SK-N-MC (cell line): ENCODE data around the gene SMAP1.
A peak's percentile ranks its signal among the peaks of the same experiment; 100 is the strongest.
"Not testable (repeated sequence)": the region's sequence is repeated elsewhere in the genome, so short reads cannot be mapped to it uniquely, and the experiment has no call there.

ENCODE experiments used
- DNase-seq: peaks from one replicate; pipeline ENCODE4 v3.0.0-alpha.2; 2011; ENCODE audit warnings: low read depth, low spot score
- H3K27ac ChIP-seq: fragments of 200-600 bp; sonication (generic); 2 replicates; pipeline ENCODE4 v1.5.1; 2016; ENCODE audit warnings: mixed run types
- H3K36me3 ChIP-seq: fragments of 200-600 bp; sonication (generic); 2 replicates; pipeline ENCODE4 v1.6.1; 2017; ENCODE audit warnings: antibody characterized with exemption, low read length, mixed read lengths; ENCODE audit not compliant: insufficient read depth
- H3K4me3 ChIP-seq: fragments of 200-600 bp; sonication (generic); 2 replicates; pipeline ENCODE4 v1.5.1; 2016
- H3K9ac ChIP-seq: fragments of 200-600 bp; sonication (generic); 2 replicates; pipeline ENCODE4 v1.8.0; 2017; ENCODE audit warnings: mixed run types, mixed read lengths; ENCODE audit not compliant: insufficient read length
- H3K9me3 ChIP-seq: fragments of 200-600 bp; sonication (generic); 2 replicates; pipeline ENCODE4 v1.6.1; 2017; ENCODE audit warnings: low read depth, mild to moderate bottlenecking, antibody characterized with exemption, low read length, moderate library complexity, mixed read lengths
- EZH2 ChIP-seq: fragments of 200-600 bp; sonication (generic); IDR thresholded peaks from one replicate; pipeline ENCODE4 v1.6.1; 2017; ENCODE audit warnings: antibody characterized with exemption
- FOXP2 ChIP-seq: optimal IDR thresholded peaks from 2 replicates; pipeline ENCODE3; 2011; ENCODE audit warnings: mild to moderate bottlenecking, moderate library complexity; ENCODE audit not compliant: insufficient read depth; ENCODE audit errors: extremely low read length, control extremely low read depth
- POLR2AphosphoS5 ChIP-seq: IDR thresholded peaks from 2 replicates; pipeline ENCODE4 v1.6.1; 2012; ENCODE audit warnings: mild to moderate bottlenecking, low read depth, low read length, borderline replicate concordance

The SMAP1 gene

DNA sequence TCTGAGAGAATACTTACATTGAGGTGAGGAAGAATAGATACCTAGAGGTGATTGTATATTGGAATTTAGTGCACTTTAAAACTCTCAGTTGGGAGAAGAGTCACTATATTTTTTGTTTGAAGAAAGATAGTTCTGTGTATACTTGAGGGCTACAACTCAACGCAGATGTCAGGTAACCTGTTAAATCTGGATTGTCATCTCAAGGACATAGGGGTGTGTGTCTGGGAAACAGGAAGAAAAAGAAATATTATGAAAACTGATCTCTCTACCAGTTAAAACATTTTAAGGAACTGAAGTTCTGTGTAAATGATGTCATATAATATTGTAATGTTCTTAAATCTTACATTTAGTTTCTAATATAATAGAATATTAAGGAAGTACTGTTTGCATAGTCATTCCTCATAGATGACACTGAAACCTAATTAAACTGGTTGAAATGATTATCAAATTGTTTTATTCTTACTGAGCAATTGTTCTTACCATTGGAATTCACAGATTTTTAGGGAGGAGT, 86.2 kb downstream of the SMAP1 start:
- TF ChIP-seq POLR2AphosphoS5, result no peak
- TF ChIP-seq FOXP2, result no peak
- TF ChIP-seq EZH2, result no peak
- Histone ChIP-seq H3K27ac (no peak overlapping the region), H3K9me3 (no peaks in the 10 kb centered on the region), H3K36me3 (peaks cover 6% of the 10 kb centered on the region), H3K9ac (no peak overlapping the region), H3K4me3 (no peak overlapping the region)
- no peak for DNase-seq

- Histone ChIP-seq H3K36me3 (peaks cover 6% of the 10 kb centered on the region), H3K9ac (no peak overlapping the region), H3K9me3 (no peaks in the 10 kb centered on the region), H3K4me3 (no peak overlapping the region), H3K27ac (no peak overlapping the region)
- TF ChIP-seq POLR2AphosphoS5 (no peak), EZH2 (no peak)
- DNase-seq, result no peak
These were observed 91.2 kb downstream of the SMAP1 start for GRCh38 chr6:70758883-70759282.

DNA sequence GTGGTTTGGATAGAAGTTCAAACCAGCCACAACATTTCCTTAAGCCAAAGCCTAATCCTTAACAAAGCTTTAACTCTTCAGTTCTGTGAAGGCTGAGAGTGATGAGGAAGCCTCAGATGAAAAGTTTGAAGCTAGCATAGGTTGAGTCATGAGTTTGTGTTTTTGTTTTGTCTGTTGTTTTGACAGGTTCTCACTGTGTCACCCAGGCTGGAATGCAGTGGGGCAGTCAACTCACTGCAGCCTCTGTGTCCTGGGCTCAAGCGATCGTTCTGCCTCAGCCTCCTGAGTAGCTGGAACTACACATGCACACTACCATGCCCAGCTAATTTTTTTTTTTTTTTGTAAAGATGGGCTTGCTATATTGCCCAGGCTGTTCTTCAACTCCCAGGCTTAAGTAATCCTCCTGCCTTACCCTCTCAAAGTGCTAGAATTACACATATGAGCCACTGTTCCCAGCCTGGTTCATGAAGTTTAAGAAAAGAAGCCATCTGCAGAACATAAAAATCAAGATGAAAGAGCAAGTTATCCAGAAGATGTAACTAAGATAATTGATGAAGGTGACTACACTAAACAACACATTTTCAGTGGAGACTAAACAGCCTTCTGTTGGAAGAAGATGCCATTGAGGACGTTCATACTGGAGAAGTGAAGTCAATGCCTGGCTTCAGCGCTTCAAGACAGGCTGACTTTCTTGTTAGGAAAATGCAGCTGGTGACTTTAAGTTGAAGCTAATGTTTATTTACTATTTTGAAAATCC, 96.2 kb downstream of the SMAP1 start:
- Histone ChIP-seq H3K27ac (no peak overlapping the region), H3K9ac (no peak overlapping the region), H3K36me3 (no peaks in the 10 kb centered on the region), H3K9me3 (no peaks in the 10 kb centered on the region), H3K4me3 (no peak overlapping the region)
- DNase-seq, result no peak
- TF ChIP-seq POLR2AphosphoS5 (no peak), FOXP2 (no peak), EZH2 (no peak)

DNA sequence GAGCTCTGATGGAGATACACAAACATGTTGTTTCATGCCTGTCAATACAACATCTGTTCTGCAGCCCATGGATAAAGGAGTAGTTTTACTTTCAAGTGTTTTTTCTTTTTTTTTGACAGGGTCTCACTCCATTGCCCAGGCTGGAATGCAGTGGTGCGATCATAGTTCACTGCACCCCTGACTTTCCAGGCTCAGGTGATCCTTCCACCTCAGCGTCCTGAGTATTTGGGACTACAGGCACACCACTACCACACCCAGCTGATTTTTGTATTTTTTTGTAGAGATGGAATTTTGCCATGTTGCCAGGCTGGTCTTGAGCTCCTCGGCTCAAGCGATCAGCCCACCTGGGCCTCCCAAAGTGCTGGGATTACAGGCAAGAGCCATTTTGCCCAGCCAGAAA, 97.0 kb downstream of the SMAP1 start:
- no peaks in the 10 kb centered on the region for H3K9me3 ChIP-seq
- no peak for DNase-seq
- no peak overlapping the region for H3K9ac ChIP-seq
- no peaks in the 10 kb centered on the region for H3K36me3 ChIP-seq
- H3K27ac ChIP-seq, result no peak overlapping the region
- no peak overlapping the region for H3K4me3 ChIP-seq
- TF ChIP-seq POLR2AphosphoS5 (no peak), EZH2 (no peak), FOXP2 (no peak)

GRCh38 chr6:70771351-70771750, 103.7 kb downstream of the SMAP1 start:
- H3K9ac ChIP-seq, H3K4me3 ChIP-seq, DNase-seq, H3K27ac ChIP-seq, H3K9me3 ChIP-seq, H3K36me3 ChIP-seq: not testable (repeated sequence)

- H3K9ac ChIP-seq, result no peak overlapping the region
- H3K36me3 ChIP-seq, result no peaks in the 10 kb centered on the region; the same call in 1 of the 2 replicates
- no peaks in the 10 kb centered on the region; the same call in 1 of the 2 replicates for H3K9me3 ChIP-seq
- no peak overlapping the region for H3K4me3 ChIP-seq
- TF ChIP-seq EZH2, result no peak
- no peak for TF ChIP-seq POLR2AphosphoS5
- TF ChIP-seq FOXP2, result no peak
- no peak overlapping the region for H3K27ac ChIP-seq
- no peak for DNase-seq
These were observed 112.3 kb downstream of the SMAP1 start for GRCh38 chr6:70779934-70780333.

DNA sequence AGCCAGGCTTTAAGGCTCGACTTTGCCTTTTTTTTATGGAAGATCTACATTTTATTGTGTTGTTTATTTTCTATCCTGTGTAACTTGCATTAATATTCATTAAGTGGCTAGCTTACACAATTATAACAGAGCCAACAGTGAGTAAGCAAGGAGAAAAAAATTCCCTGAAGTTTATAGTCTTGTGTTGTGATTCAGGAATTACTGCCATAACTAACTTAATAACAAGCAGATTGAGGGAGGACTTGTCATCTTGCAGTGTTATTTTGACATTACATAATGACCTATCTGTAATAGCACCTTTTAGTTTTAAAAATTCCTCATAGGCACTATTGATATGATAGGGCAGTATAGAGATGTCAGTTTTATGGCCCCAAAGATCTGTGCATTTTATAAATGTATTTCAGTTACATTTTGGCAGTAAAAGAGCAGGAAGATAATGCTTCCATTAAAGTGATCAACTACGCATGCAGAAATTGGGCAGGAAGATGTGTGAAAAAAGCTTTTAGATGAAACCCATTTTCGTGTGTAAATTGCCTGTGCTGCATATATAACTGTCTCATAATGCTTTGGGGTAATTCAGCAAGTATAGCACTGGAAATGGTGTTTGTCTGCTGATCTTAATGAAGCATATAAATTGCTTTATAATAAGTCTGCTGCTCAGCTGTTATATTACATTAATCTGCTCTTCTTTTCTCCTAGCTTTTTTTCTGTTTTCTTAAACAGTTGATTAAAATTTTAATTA, 123.0 kb downstream of the SMAP1 start:
- H3K9ac ChIP-seq, result no peak overlapping the region
- no peaks in the 10 kb centered on the region for H3K36me3 ChIP-seq
- TF ChIP-seq POLR2AphosphoS5, result no peak
- no peak for TF ChIP-seq FOXP2
- TF ChIP-seq EZH2, result no peak
- peak overlapping the region; percentile 40; the same call in 1 of the 2 replicates for H3K27ac ChIP-seq
- H3K9me3 ChIP-seq, result no peaks in the 10 kb centered on the region
- DNase-seq, result no peak
- H3K4me3 ChIP-seq, result no peak overlapping the region

DNA sequence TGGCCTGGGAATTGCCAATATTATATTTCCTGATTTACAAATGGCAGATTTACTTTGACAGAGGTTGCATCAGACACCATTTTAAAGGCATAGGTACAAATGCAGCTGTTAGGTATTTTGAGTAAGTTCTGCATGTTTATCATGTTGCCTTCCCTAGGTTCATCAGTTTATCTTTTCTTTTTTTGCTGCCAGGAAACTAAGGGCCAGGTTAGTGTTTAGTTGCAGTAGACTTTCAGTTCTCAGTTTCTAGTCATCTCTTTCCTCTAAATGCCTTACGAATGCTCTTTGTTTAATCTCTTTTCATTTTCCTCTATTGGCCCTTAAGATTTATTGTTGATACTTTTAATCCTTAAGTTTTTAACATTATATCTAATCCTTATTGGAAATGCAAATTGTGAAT, 129.9 kb downstream of the SMAP1 start:
- no peak overlapping the region for H3K27ac ChIP-seq
- no peak for TF ChIP-seq FOXP2
- TF ChIP-seq EZH2, result no peak
- no peak for TF ChIP-seq POLR2AphosphoS5
- no peak overlapping the region for H3K4me3 ChIP-seq
- H3K9ac ChIP-seq, result no peak overlapping the region
- no peaks in the 10 kb centered on the region for H3K9me3 ChIP-seq
- DNase-seq, result no peak
- no peaks in the 10 kb centered on the region for H3K36me3 ChIP-seq
